Hypothalamus (tissue), 51 donors: ENCODE measurements around the gene ABHD14A.
"Not testable (repeated sequence)": the region's sequence is repeated elsewhere in the genome, so short reads cannot be mapped to it uniquely, and the experiment has no call there.

Experiments used
- DNase-seq, 51 donors: peaks; one replicate each; lab custom pipeline; 2025; lab: John Stamatoyannopoulos, UW

The ABHD14A gene

DNA sequence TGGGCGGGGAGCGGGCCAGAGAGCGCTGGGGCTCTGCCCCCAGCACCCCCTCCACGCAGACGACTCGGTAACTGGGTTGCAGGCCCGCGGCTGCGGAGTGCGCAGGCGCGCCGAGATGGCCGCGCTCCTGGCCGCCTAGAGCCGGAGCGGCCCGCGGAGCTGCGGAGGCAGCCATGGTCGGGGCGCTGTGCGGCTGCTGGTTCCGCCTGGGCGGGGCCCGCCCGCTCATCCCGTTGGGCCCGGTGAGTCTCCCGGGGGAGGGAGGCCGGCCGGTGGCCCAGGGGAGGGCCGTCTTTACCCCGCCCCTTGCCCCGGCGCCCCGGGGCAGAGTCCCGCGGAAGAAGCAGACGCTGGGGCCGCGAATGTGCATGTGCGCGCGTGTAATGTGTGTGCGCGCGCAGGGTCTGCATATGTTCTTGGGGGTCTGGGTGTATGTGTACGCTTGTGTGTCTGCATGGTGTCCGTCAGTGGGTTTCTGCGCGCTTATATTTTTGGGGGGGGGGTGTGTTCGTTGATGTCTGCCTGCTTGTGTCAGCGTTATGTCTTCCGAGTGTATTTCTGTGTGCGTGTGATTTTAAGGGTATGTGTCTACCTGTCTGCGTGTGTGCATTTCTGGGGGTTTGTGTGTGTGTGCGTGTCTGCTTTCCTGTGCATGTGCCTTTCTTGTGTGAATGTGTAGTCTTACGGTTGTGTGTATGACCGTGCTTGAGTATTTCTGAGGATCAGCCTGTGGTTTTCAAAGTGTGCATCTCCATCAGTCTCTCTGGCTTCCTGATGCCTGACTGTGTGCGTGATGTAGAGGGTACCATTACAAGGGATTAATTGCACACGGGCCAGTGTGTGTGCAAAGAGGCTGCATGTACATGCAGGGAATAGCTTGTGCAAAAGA lies at the start of gene ABHD14A:
TSS of gene ABHD14A (plus strand) at position 102 of the 889 bp plus-strand sequence. CDS start at position 174, 72 bp downstream.
- peak in 43 of 51 donors; percentile 27 to 89 (median 59) for DNase-seq

DNA sequence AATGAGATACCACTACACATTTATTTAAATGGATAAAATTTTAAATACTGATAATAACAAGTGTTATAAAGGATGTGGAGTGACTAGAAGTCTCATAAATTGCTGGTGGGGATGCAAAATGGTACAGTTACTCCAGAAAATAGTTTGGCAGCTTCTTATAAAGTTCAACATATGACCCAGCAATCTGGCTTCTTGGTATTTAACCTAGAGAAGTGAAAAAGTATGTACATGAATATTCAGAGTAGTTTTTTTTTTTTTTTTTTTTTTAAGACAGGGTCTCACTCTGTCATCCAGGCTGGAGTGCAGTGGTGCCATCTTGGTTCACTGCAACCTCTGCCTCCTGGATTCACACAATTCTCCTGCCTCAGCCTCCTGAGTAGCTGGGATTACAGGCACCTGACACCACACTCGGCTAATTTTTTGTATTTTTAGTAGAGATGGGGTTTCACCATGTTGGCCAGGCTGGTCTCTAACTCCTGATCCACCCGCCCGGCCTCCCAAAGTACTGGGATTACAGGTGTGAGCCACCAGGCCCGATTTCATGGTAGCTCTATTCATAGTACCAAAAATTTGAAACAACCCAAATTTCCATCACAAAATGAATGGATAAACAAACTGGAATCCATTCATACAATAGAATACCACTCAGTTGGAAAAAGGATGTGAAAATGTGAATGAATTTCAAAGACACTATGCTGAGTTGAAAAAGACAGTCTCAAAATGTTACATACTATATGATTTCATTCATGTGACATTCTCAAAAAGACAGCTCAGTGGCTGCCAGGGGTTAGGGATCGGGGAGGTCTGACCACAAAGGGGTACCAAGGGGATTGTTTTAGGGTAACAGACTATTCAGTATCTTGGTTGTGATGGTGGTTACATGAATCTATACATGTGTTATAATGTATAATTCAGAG lies 47.5 kb upstream of the ABHD14A start:
- DNase-seq, result no peak

DNA sequence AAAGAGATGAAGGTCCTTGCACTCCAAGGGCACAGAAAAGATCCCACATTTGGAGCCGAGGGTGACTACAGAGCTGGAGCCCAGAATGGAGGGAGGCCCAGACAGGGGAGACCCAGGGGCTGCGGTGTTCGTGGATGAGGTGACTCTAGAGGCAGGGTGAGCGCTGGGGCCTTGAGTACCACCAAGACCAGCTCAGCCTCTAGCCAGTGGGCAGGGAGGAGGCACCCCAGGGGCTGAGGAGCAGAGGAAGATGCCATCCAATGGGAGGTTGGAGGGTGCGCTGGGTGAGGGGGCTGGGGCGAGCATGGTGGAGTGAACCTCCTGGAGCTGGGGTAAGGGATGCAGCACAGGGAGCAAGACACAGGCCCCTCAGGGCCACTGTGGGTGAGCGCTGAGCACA lies 46.4 kb upstream of the ABHD14A start:
- no peak for DNase-seq

DNA sequence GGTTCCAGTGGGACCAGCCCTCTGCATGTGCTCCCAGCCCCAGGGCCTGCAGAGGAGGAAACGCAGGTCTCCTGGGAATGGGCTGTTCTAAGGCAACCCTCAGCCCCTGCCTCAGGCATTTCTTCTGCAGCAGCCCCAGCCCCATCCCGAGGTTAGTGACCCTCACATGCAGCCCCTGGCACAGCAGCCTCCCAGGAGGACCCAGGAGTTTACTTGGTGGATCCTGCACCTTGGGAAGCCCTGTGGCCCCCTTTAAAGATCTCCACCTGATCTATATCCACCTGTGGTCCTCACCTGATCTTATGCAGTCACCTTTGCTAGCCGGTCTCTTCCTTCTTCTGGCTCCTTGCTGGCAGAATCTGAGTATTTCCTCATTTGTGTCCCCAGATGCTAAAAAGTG lies 45.9 kb upstream of the ABHD14A start:
- DNase-seq, result not testable (repeated sequence)

DNA sequence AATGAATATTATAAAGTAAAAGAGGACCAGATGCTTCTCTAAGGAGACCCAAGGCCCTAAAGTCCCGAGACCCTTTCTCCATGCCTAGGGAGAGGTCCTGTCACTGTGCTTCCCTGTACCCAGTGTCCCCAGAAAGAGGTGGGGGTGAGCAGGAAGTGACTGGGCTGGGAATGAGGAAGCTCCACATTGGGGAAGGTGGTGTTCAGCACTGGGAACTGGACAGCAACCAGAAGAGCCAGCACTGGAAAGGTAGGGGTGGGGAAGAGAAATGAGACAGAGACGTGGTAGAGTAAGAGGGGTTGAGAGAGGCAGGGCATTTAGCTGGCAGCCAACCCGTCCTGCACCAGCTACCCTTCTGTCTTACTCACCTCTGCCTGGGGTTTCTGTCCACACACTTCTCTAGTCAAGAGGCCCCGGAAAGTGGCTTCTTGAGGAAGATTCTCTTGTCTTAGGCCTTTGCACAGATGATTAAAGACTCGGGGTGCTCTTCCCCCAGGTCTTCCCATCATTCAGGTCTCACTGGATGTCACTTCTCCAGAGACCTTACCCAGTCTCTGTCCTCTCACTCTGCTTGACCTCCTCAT lies 45.4 kb upstream of the ABHD14A start:
- no peak for DNase-seq

DNA sequence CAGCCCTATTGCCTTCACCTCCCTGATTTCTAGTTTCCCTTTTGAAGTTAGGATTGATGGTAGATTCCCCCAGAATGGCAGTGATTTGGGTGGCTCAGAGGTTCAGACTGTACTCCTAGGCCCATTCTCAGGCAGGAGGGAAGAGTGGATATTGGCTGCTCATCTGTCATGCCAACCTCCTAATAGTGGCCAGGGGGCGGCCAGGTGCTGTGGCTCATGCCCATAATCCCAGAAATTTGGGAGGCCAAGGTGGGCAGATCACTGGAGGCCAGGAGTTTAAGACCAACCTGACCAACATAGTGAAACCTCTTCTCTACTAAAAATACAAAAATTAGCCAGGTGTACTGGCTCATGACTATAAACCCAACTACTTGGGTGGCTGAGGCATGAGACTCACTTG lies 44.4 kb upstream of the ABHD14A start:
- no peak for DNase-seq

DNA sequence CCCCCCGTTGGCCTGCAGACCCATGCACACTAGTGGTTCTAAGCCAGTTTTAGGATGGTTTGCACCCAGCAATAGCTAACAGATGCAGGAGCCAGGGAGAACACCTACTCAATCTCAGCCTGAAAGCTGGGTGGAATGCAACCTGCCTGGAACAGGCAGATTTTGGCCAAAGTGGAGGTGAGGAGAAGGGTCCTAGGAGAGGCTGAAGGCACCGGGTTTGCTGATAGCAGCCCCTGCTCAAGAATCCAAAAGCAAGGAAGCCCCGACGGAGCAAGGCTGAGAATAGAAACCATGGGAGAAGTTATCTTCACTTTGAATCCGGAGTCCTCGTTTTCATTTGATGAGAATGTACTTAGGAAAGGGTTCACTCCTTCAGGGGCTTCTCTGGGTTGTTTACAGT lies 43.1 kb upstream of the ABHD14A start:
- no peak for DNase-seq

DNA sequence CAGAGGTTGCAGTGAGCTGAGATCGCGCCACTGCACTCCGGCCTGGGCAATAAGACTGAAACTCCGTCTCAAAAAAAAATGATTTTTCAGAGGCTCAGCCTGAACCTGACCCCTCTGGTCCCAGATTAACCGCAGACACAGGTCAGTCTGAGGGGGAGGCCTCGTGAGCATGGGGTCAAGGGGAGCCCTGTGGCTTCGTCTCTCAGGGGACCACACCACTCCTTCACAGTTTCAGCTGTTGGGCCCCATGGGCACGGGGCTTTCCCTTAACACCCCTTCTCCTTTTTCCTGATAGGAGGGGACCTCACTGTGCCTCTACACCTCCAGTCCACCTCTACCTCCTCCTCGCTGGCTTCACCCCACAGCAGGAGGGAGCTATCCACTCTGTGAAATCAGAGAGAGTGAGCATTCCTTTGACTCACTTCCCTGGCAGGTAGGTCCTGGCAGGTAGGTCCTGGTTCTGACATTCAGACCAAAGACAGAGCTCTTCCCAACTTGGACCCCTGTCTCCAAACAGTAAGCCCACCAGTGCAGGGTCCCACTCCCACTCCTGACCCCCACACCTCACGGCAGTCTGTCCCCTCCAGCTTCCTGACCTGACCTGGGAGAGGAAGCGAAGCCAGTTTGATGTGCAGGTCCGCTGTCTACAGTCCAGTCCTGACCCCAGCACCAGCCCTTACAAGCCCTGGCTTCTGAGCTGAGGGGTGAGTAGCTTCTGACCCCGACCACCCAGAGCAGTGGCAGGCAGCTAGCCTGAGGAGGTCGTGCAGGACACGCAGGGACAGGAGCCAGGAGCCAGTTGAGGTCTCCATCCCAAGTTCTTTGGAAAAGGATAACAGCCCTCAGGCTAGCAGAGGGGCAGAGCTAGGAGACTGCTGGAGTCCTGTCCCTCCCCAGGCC lies 42.1 kb upstream of the ABHD14A start:
- no peak for DNase-seq

DNA sequence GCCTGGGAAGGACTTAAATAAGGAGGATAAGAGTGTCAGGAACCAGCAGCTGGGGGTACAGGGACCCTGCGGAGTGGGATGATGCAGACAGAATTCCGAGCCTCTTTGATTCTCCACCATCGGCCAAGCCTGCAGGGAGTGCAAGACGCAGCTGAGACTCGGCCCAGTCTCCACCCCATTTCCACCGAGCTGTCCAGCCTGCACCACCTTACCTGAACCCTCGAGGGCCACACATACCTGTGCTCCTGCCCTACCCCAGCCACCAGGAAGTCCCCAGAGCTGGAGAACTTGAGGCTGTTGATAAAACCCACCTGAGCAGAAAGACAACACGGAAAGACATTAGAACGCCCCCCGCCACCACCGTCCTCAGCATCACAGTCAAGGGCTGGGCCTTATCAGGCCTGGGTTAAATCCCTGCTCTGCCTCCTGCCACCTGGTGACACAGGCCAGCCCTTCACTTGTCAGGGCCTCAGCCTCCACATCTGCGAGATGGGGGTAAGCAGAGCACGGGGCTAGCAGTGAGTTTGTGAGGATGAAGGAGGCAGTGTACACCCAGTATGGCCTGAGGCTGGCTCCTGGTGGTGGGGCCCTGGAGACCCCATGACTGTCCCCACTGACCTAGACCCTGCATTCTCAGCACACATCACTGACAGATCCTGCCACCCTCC lies 41.3 kb upstream of the ABHD14A start:
- no peak for DNase-seq

DNA sequence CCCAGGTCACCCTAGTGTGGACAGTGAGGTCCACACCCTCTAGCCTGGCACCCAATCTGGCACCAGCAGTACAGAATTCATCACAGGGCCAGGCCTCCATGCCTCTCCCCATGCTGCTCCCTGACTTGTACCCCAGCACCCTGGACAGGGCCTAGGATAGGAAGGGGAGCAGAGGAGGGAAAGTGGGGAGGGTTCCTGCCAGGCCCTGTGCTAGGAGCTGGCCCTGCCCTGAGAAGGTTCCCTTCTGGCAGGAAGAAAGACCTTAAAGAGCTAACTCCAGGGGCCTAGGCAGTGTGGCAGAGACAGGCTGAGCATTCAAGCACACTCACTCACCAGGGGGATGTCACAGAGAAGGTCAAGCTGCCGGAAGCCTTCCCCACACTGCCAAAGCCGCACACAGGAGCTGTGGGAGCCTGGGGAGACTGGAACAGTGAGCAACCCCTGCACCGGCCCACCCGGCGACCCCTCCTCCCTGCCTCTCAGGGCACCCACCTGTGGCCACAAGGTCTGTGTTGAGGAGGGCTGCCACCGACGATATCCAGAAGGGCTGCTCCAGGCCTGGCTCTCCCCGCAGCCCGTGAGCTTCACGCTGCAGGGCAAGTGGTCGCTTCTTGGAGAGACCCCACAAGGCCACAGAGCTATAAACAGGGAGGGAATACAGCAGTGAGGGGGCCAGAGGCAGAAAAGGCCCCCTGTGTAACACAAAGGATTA lies 40.6 kb upstream of the ABHD14A start:
- DNase-seq, result no peak

DNA sequence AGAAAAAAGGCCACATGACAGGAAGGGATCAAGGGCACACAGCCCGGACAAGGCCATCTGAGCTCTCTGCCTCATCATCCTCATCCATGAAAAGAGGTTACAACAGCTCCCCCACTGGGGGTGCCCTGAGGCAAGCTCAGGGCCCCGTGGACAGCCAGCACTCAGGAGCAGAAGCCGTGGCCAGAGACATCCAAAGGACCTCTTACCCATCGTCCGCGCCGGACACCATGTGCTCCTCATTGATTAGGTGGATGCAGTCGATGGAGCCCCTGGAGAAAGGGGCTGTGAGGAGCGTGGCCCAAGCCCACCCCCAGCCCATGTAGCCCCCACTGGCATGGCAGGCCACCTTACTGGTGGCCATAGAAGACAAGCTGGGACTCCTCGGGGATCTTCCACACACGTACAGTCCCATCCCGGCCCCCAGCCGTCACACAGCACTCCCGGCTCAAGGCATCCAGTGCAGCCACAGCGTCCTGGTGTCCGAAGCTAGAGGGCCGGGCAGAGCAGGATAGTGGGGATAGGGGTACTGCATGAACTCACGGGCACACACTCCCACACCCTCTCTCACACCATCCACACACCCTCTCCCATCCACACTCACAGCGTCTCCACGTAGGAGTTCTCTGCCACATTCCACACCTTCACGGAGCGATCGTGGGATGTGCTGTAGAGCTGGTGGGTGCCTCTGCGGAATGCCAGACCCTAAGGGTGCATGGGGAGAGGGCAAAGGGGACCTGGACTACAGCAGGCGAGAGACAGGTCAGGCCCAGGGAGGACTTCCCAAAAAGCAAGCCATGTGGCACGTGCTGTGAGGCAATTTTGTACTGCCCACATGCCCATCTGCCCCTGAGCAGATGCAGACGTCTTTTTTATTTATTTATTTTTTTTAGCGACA lies 39.6 kb upstream of the ABHD14A start:
- DNase-seq, result no peak

DNA sequence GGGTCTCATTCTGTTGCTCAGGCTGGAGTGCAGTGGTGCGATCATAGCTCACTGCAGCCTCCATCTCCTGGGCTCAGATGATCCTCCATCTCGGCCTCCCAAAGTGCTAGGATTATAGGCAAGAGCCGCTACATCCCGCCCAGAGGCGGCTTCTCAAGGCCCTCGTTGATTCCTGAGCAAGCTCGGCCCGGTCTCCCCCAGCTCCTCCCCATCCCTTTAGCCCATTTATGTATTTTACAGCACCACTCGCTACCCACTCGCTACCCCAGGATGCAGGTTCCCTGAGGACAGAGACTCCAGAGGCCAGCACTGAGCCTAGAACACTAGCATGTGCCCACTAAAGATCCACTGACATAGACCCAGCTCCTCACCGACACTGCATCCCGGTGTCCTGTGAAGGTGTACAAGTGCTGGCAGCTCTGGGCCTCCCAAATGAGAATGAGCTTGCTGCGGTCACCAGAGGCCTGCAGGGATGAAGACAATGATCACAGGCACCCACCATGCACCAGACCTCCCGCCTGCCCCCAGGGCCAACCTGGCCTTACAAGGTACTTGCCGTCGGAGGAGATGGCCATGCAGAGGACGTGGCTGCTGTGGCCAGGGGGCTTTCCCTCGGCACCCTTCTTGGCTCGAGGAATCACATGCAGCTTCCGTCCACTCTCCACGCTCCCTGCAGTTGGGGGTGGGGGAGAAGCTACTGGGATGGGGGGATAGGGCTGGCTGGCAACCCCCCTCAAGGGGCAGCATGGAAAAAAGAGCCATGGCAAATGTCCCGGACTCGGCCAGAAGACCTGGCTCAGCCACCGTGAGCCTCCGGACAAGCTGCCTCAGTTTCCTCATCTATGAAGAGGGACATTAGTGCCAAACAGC lies 38.7 kb upstream of the ABHD14A start:
- no peak for DNase-seq

DNA sequence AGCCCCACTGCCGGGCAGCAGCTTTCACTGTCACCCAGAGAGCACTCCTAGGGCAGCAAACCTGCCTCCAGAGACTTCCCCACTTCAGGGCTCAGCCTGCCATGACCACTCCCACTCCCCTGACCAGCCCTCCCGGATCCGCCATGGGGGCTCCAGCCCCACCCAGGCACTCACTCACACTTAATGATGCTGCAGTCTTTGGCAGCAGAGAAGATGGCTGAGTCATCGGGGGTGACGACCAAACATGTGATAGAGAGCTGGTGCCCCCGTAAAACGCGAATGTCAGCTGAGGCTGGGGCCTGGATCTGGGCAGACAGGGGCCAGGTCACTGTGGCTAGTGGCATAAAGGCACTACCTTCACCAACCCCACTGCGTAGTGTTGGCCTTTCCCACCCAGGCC lies 37.9 kb upstream of the ABHD14A start:
- no peak for DNase-seq

DNA sequence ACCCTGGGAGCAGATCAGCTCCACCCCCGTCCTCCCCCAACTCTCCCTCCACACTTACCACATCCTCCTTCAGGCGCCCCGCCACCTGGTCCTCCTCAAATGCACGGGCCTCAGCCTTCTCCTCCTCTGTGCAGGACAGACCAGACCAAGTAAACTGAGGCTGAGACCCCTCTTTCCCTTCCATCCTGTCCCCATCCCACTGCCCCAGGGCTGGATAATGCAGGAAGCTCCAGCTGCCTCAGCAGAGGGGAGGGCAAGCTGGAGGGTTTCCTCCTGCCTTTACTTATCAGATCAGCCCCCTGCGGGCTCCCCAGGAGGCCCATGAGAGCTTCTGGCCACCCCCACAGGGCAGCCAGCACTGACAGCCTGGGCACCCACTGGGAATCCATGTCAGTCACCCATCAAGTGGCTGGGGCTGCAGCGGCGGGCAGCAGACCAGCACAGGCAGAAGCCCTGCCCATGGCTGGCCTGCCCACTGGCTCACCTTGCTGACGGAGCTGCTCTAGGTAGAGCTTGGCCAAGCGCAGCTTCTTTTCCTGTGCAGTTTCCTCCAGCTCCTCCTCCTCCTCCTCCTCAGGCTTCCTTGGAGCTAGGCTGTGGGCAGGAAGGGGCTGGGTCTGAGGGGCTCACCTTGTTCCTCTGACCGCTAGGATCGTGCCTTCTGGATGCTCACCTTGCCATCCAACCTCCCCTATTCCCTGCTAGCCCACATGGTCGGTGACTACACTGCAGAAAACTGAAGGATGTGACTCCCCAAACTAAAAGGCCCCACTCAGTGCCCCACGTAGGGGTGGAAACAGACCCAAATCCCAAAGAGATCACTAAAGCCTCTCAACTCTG lies 37.0 kb upstream of the ABHD14A start:
- DNase-seq, result no peak

DNA sequence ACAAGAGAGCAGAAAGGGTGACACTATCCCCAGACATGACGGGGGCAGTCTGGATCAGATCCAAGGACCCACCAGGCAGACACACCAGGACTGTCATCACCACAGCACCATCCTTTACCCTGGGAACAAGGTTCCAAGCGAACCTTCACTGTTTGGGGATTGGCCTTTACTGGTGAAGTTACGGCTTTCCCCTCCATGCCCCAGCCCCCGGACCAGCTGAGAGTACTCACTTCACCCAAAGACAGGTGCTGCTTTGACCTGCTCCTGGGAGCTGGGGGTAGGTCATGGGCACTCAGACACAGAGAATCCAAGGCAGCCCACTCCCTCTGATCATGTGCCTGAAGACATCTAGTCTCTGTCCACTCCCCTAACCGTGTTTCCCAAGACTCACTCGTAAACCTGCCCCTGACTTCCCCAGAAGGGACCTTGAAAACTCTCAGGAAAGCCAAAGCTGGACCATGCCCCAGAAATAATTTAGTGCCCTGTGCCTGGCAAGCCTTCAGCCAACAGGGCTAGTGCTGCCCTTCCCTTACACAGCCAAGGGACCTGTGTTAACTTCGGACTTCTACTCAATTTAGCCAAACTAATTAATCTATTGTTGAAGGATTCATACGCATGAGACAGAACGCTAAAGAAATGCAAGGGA lies 36.0 kb upstream of the ABHD14A start:
- no peak for DNase-seq
